Aorta (tissue), 5 donors: ENCODE data around the gene PKNOX2. TPM values are rescaled to one million over a fixed set of nuclear protein-coding genes. Genes with fewer than 3 reads are reported as not detected.

Source experiments
- ATAC-seq: fragments of 200-7000 bp; cut with Tn5 transposase; one replicate; pipeline ENCODE4 v1.9.1; 2022; ENCODE audit warnings: moderate library complexity; ENCODE audit not compliant: low FRiP score
- DNase-seq, 2 donors: peaks; one replicate each; pipeline ENCODE4 v3.0.0-alpha.2; 2020
- H3K27ac ChIP-seq, 2 donors: one replicate each; pipeline ENCODE4 v1.5.1; 2013; ENCODE audit warnings: low read length in 2 of 2, mild to moderate bottlenecking in 2 of 2, moderate library complexity in 2 of 2, control low read depth in 1 of 2, inconsistent platforms in 1 of 2, low read depth in 1 of 2
- H3K27me3 ChIP-seq, 2 donors: one replicate each; pipeline ENCODE4 v1.6.1; 2013; ENCODE audit warnings: control low read depth in 1 of 2, low read length in 1 of 2, mild to moderate bottlenecking in 1 of 2, moderate library complexity in 1 of 2; ENCODE audit not compliant: insufficient read depth in 2 of 2, control insufficient read depth in 1 of 2
- H3K36me3 ChIP-seq, 2 donors: one replicate each; pipeline ENCODE4 v1.6.1; 2013; ENCODE audit warnings: control low read depth in 1 of 2, low read length in 1 of 2, mild to moderate bottlenecking in 1 of 2; ENCODE audit not compliant: insufficient read depth in 2 of 2, control insufficient read depth in 1 of 2
- H3K4me1 ChIP-seq, 2 donors: one replicate each; pipeline ENCODE4 v1.6.1; 2013; ENCODE audit warnings: low read length in 2 of 2, control low read depth in 1 of 2, mild to moderate bottlenecking in 1 of 2, moderate library complexity in 1 of 2; ENCODE audit not compliant: insufficient read depth in 2 of 2, control insufficient read depth in 1 of 2
- H3K4me3 ChIP-seq, 2 donors: one replicate each; pipeline ENCODE4 v1.5.1; 2013; ENCODE audit warnings: low read length in 2 of 2, control low read depth in 1 of 2, mild to moderate bottlenecking in 1 of 2
- H3K9me3 ChIP-seq: one replicate; pipeline ENCODE4 v1.6.1; 2013; ENCODE audit warnings: mild to moderate bottlenecking, low read length; ENCODE audit not compliant: control insufficient read depth
- whole genome bisulfite sequencing, 2 donors: extraction: QIAGEN DNeasy Blood & Tissue Kit; methylation state at CpG; one replicate each; pipeline ENCODE4 v1.1.7; 2013; 5-methylcytosine and 5-hydroxymethylcytosine counted together
- intact Hi-C, 2 donors: fragments of 100-400 bp; cut with DNase I; formaldehyde crosslinking; loops; one replicate each; pipeline versions ENCODE4 v1.14.2 to v1.15.0; 2022
- polyA plus RNA-seq, 2 donors: library from polyadenylated mRNA; stranded (reverse); fragments of 200-250 nt; gene quantifications; one replicate each; pipeline ENCODE4 v1.2.3, GENCODE V29; 2013
- total RNA-seq, 2 donors: library from RNA; stranded (reverse); fragmentation: NEBNext Ultra II Directional; extraction: Animal tissue kit (Norgen Biotek cat#: 25700); gene quantifications; one replicate each; pipeline ENCODE4 v1.2.1, GENCODE V29; 2021
- donor health status: healthy with polysubstance abuse.
- donor health status: Bipolar disorder and iron deficiency.
- donor health status: DM: no; HTN: no; CAD: no.
- donor health status: DM: no; HTN: no; CAD: no.
- donor health status: DM: yes; HTN: yes; CAD: no.

PKNOX2 gene
- total and polyA plus RNA-seq, 4 donors = 1.8 to 19.8 (median 5.8) TPM

GRCh38 chr11:125275905-125276618, 111.5 kb downstream of the PKNOX2 start:
- ATAC-seq (peak; percentile 19), DNase-seq (no peak)
- Histone ChIP-seq H3K27ac (no peak overlapping the region), H3K9me3 (no peaks in the 10 kb centered on the region), H3K36me3 (no peaks in the 10 kb centered on the region), H3K27me3 (no peaks in the 10 kb centered on the region), H3K4me1 (peaks cover 0 to 8% of the 10 kb centered on the region in 2 donors), H3K4me3 (no peak overlapping the region)
- intact Hi-C loops = no loop called here
- WGBS, 2 donors = 8 to 11% methylated on average over 5 of the region's 5 CpGs

GRCh38 chr11:125276619-125276976, 112.0 kb downstream of the PKNOX2 start:
- intact Hi-C loops = no loop called here
- no peak for ATAC-seq
- Histone ChIP-seq H3K4me3 (no peak overlapping the region), H3K4me1 (peaks cover 0 to 2% of the 10 kb centered on the region in 2 donors), H3K27ac (no peak overlapping the region), H3K27me3 (no peaks in the 10 kb centered on the region), H3K9me3 (no peaks in the 10 kb centered on the region), H3K36me3 (no peaks in the 10 kb centered on the region)
- no peak for DNase-seq

DNA sequence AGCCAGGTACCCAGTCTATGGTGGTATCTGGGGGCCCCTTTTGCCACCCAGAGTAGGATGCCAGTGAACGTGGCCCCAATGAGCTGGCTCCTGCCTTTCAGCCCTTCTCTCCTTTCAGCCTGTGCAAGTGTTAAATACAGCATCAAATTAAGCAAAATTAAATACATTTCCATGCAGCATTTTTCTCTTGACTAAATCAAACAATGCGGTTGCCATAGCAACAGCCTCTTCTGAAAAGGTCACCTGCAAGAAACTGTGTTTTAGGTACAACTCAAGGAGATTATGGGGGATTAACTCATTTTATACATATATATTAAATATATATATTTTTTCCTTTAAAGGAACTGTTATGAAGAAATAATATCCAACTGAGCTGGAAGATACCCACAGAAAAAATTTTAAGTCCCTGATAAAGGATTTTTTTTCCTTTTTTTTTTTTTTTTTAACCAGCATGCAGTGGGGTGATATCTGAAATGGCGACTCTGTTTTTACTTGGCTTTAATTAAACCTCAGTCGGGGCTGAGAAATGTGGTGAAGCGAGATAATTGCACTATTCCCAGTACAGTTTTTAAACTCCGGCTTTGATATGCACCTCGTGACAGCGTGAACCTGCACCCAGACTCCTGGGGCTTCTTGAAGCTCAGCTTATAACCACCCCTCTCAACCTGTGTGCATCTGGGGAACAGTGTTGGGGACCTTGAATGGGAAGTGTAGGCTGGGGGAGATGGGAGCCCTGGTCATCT, 115.3 kb downstream of the PKNOX2 start:
- Histone ChIP-seq H3K9me3 (no peaks in the 10 kb centered on the region), H3K27me3 (no peaks in the 10 kb centered on the region), H3K4me1 (no peaks in the 10 kb centered on the region), H3K36me3 (no peaks in the 10 kb centered on the region), H3K27ac (no peak overlapping the region), H3K4me3 (no peak overlapping the region)
- ATAC-seq (no peak), DNase-seq (no peak)
- WGBS, 2 donors = 91 to 93% methylated on average over 8 of the region's 8 CpGs
- intact Hi-C loops = no loop called here

DNA sequence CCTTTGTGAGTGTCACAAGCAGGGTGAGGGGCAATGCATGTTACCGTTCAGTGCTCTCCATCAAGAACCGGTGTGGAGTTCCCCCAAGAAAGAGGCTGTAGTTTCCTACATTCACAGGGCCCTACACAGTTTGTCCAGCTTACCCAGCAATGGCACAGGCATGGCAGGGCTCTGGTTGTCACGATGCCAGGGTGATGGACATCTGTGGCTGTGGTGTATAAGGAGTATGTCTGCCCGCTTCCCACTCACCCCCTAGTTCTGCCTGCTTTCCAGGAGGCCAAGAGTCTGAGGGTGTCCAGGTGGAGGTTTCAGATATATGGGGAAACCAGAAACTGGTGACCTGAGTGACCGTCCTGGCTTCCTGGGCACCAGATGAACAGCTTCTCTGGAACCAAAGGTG, 116.1 kb downstream of the PKNOX2 start:
- intact Hi-C loops = no loop called here
- ATAC-seq = no peak
- DNase-seq = no peak
- 83 to 86% methylated on average over 5 of the region's 5 CpGs for WGBS, 2 donors
- Histone ChIP-seq H3K36me3 (no peaks in the 10 kb centered on the region), H3K4me1 (no peaks in the 10 kb centered on the region), H3K4me3 (no peak overlapping the region), H3K9me3 (no peaks in the 10 kb centered on the region), H3K27me3 (no peaks in the 10 kb centered on the region), H3K27ac (no peak overlapping the region)

- H3K4me1 ChIP-seq = no peaks in the 10 kb centered on the region
- intact Hi-C loops = no loop called here
- H3K36me3 ChIP-seq = no peaks in the 10 kb centered on the region
- no peaks in the 10 kb centered on the region for H3K27me3 ChIP-seq
- 80 to 81% methylated on average over 12 of the region's 12 CpGs for WGBS, 2 donors
- no peak overlapping the region for H3K27ac ChIP-seq
- no peak overlapping the region for H3K4me3 ChIP-seq
- no peaks in the 10 kb centered on the region for H3K9me3 ChIP-seq
- no peak for DNase-seq
- no peak for ATAC-seq
Observed at GRCh38 chr11:125281831-125282595, 117.5 kb downstream of the PKNOX2 start.

DNA sequence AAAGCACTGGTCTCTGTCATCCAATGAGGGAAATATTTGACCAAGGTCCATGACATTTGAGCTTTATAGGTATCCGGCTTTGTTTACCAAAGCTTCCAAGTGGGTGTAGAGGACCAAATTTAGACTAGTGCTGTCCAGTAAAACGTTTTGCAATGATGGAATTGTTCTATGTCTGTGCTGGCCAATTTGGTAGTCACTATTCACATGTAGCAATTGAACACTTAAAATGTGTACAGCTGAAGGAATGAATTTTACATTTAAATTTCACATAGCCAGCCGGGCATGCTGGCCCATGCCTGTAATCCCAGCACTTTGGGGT, 118.0 kb downstream of the PKNOX2 start:
- H3K27me3 ChIP-seq = no peaks in the 10 kb centered on the region
- intact Hi-C loops = no loop called here
- no peak overlapping the region for H3K27ac ChIP-seq
- no peak for DNase-seq
- H3K9me3 ChIP-seq = no peaks in the 10 kb centered on the region
- 70 to 71% methylated on average over 3 of the region's 3 CpGs for WGBS, 2 donors
- no peak for ATAC-seq
- H3K4me3 ChIP-seq = no peak overlapping the region
- H3K36me3 ChIP-seq = no peaks in the 10 kb centered on the region
- no peaks in the 10 kb centered on the region for H3K4me1 ChIP-seq

DNA sequence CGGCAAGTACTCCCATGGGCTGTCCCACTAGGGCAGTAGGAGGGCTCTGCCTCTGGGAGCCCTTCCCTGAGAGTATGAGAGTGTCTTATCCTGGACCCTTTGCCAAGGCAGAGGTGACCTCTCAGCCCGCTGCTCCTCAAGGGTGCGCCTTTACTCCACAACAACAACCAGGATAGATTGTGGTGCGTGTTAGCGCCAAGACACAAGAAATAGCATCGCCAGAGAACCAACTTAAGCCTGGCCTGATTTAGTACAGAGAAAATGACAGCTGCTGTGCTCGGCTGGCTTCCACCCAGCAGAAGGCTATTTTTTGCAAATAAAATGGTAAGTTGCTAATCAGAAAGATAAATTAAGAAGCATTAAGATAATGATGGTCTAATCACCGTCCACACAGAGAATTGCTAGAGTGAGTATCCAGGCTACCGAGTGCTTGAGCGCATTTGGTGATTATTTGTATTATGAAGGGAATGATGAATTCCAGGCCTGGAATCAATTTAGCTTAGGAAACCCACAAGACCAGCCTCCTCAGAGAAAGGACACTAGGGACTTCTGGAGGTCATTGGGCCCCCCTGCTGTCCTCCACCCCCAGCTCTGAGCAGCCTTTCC, 119.8 kb downstream of the PKNOX2 start:
- ATAC-seq = no peak
- intact Hi-C loops = no loop called here
- no peaks in the 10 kb centered on the region for H3K27me3 ChIP-seq
- H3K36me3 ChIP-seq = no peaks in the 10 kb centered on the region
- H3K27ac ChIP-seq = no peak overlapping the region
- H3K4me3 ChIP-seq = no peak overlapping the region
- H3K9me3 ChIP-seq = no peaks in the 10 kb centered on the region
- no peaks in the 10 kb centered on the region for H3K4me1 ChIP-seq
- no peak for DNase-seq
- WGBS, 2 donors = 96 to 98% methylated on average over 10 of the region's 10 CpGs

DNA sequence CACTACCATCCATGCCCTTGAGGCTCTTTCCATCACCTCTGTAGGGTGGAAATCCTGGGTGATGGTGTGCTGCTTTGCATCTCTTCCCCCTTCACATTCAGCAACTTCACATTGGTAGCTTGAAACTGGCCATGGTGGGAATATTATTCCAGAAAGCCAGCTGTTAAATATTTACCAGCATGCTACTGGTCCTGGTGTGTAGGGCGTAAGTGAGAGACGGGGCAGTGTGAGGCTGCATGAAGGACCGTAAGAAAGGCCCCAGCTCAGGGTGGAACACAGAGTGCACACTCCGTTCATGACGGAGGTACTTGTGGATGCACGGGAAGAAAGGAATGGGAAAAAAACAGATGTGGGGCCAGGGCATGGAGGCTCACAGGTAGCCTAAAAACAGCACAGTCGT, 121.3 kb downstream of the PKNOX2 start:
- DNase-seq (no peak), ATAC-seq (no peak)
- Histone ChIP-seq H3K27ac (no peak overlapping the region), H3K36me3 (no peaks in the 10 kb centered on the region), H3K9me3 (no peaks in the 10 kb centered on the region), H3K4me1 (no peaks in the 10 kb centered on the region), H3K4me3 (no peak overlapping the region), H3K27me3 (no peaks in the 10 kb centered on the region)
- 95 to 96% methylated on average over 7 of the region's 7 CpGs for WGBS, 2 donors
- intact Hi-C loops = no loop called here
